Colonic mucosa (tissue), 4 donors: Measurements from ENCODE around the gene GBX1. TPM values are rescaled to one million over a fixed set of nuclear protein-coding genes. Genes with fewer than 3 reads are reported as not detected.

Experiments used
- DNase-seq: peaks from one replicate; pipeline ENCODE4 v3.0.0-alpha.2; 2020
- H3K27ac ChIP-seq: fragments of 200-600 bp; one replicate; pipeline ENCODE4 v1.8.0; 2021
- H3K27me3 ChIP-seq: fragments of 200-600 bp; one replicate; pipeline ENCODE4 v1.8.0; 2021
- H3K36me3 ChIP-seq: fragments of 200-600 bp; one replicate; pipeline ENCODE4 v1.8.0; 2021
- H3K4me1 ChIP-seq: fragments of 200-600 bp; one replicate; pipeline ENCODE4 v1.8.0; 2021; ENCODE audit warnings: mild to moderate bottlenecking
- H3K4me3 ChIP-seq: fragments of 200-600 bp; one replicate; pipeline ENCODE4 v1.8.0; 2021
- H3K9ac ChIP-seq, 2 donors: one replicate each; pipeline ENCODE4 v1.7.0; 2013; ENCODE audit warnings: control low read depth in 2 of 2, low read depth in 2 of 2, low read length in 2 of 2
- H3K9me3 ChIP-seq: fragments of 200-600 bp; one replicate; pipeline ENCODE4 v1.8.0; 2021
- CTCF ChIP-seq: fragments of 200-600 bp; IDR thresholded peaks from one replicate; pipeline ENCODE4 v1.8.0; 2022; ENCODE audit warnings: antibody characterized with exemption, mild to moderate bottlenecking
- intact Hi-C: fragments of 100-400 bp; cut with DNase I; formaldehyde crosslinking; loops from one replicate; pipeline ENCODE4 v1.14.1; 2022
- total RNA-seq, 2 donors: library from RNA; stranded (reverse); fragmentation: NEBNext Ultra II Directional in 1 of 2; extraction: Animal tissue kit (Norgen Biotek cat#: 25700) in 1 of 2; gene quantifications; one replicate each; pipeline ENCODE4 v1.2.1, GENCODE V29; 2021
- donor health status: healthy.
- donor health status: DM: no; HTN: no; CAD: no.
- donor health status: DM: no; HTN: no; CAD: no.

Gene GBX1
- total RNA-seq, 2 donors from 2014 or later, result not detected

GRCh38 chr7:151118108-151119054 is 49.1 kb downstream of the GBX1 start:
- no peak overlapping the region for H3K27ac ChIP-seq
- peaks cover 13% of the 10 kb centered on the region for H3K4me1 ChIP-seq
- no peaks in the 10 kb centered on the region for H3K9me3 ChIP-seq
- no peaks in the 10 kb centered on the region for H3K27me3 ChIP-seq
- DNase-seq, result no peak
- H3K9ac ChIP-seq, result no peak overlapping the region
- intact Hi-C loops, result no loop called here
- no peak overlapping the region for H3K4me3 ChIP-seq
- no peak for TF ChIP-seq CTCF
- H3K36me3 ChIP-seq, result no peaks in the 10 kb centered on the region

- H3K36me3 ChIP-seq, result no peaks in the 10 kb centered on the region
- H3K4me1 ChIP-seq, result peaks cover 15% of the 10 kb centered on the region
- intact Hi-C loops, result no loop called here
These were observed 49.9 kb downstream of the GBX1 start for GRCh38 chr7:151117565-151117964.

GRCh38 chr7:151116603-151117440 is 50.7 kb downstream of the GBX1 start:
- Histone ChIP-seq H3K4me1 (peaks cover 15% of the 10 kb centered on the region), H3K27me3 (no peaks in the 10 kb centered on the region), H3K4me3 (no peak overlapping the region), H3K27ac (no peak overlapping the region), H3K36me3 (no peaks in the 10 kb centered on the region), H3K9me3 (no peaks in the 10 kb centered on the region), H3K9ac (peak overlapping the region in 1 of 2 donors; percentile 12)
- DNase-seq, result no peak
- no peak for TF ChIP-seq CTCF
- intact Hi-C loops, result no loop called here

More at GRCh38 chr7:151117565-151117964, 49.9 kb downstream of the GBX1 start:
- H3K9me3 ChIP-seq, result no peaks in the 10 kb centered on the region
- no peak overlapping the region for H3K4me3 ChIP-seq
- no peak overlapping the region for H3K9ac ChIP-seq
- DNase-seq, result no peak
- H3K27ac ChIP-seq, result no peak overlapping the region
- H3K27me3 ChIP-seq, result no peaks in the 10 kb centered on the region
- no peak for TF ChIP-seq CTCF

- Histone ChIP-seq H3K27ac (no peak overlapping the region), H3K4me1 (peaks cover 19% of the 10 kb centered on the region), H3K36me3 (no peaks in the 10 kb centered on the region), H3K27me3 (no peaks in the 10 kb centered on the region), H3K4me3 (peak overlapping the region; percentile 17), H3K9me3 (no peaks in the 10 kb centered on the region), H3K9ac (peak overlapping the region; percentile 12 to 60)
- DNase-seq, result peak; percentile 84
- TF ChIP-seq CTCF, result no peak
- intact Hi-C loops, result no loop called here
These were observed 51.6 kb downstream of the GBX1 start for GRCh38 chr7:151115836-151116418.
